ENCODE data around the gene APMAP.
"Not testable (repeated sequence)": the region's sequence is repeated elsewhere in the genome, so short reads cannot be mapped to it uniquely, and the experiment has no call there.

The APMAP gene

GRCh38 chr20:24933266-24933908 is 59.2 kb downstream of the APMAP start:
- no peak for DNase-seq (ENCODE audit: low read depth in 2 of 2)

DNA sequence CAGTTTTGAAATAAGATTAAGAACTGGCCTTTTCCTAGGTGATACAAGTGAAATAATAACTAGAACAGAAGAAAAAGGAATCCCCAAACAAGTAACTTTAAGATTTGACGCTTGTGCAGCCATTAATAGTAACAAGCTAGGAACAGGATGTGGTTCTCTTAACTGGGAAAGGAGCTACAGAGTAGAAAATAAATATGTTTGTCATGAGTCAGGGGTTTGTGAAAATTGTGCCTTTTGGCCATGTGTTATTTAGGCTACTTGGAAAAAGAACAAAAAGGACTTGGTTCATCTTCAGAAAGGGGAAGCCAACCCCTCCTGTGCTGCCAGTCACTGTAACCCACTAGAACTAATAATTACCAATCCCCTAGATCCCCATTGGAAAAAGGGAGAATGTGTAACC is 60.7 kb downstream of the APMAP start:
- DNase-seq (ENCODE audit: low read depth in 2 of 2): not testable (repeated sequence)

DNA sequence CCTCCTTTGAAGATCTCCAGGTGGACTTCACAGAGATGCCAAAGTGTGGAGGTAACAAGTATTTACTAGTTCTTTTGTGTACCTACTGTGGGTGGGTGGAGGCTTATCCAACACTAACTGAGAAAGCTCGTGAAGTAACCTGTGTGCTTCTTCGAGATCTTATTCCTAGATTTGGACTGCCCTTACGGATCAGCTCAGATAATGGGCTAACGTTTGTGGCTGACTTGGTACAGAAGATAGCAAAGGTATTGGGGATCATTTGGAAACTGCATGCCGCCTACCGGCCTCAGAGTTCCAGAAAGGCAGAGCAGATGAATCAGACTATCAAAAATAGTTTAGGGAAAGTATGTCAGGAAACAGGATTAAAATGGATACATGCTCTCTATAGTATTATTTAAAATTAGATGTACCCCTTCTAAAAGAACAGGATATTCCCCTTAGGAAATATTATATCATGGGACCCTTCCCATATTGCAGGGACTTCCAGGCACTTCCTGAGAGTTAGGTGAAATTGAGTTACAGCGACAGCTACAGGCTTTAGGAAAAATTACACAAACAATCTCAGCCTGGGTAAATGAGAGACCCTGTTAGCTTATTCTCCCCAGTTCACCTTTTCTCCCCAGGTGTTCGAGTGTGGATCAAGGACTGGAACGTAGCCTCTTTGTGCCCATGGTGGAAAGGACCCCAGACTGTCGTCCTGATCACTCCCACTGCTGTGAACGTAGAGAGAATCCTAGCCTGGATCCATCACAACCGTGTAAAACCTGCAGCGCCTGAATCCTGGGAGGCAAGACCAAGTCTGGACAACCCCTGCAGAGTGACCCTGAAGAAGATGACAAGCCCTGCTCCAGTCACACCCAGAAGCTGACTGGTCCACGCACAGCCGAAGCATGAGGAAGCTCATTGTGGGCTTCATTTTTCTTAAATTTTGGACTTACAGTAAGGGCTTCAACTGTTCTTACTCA is 61.5 kb downstream of the APMAP start:
- DNase-seq (ENCODE audit: low read depth in 2 of 2): not testable (repeated sequence)

DNA sequence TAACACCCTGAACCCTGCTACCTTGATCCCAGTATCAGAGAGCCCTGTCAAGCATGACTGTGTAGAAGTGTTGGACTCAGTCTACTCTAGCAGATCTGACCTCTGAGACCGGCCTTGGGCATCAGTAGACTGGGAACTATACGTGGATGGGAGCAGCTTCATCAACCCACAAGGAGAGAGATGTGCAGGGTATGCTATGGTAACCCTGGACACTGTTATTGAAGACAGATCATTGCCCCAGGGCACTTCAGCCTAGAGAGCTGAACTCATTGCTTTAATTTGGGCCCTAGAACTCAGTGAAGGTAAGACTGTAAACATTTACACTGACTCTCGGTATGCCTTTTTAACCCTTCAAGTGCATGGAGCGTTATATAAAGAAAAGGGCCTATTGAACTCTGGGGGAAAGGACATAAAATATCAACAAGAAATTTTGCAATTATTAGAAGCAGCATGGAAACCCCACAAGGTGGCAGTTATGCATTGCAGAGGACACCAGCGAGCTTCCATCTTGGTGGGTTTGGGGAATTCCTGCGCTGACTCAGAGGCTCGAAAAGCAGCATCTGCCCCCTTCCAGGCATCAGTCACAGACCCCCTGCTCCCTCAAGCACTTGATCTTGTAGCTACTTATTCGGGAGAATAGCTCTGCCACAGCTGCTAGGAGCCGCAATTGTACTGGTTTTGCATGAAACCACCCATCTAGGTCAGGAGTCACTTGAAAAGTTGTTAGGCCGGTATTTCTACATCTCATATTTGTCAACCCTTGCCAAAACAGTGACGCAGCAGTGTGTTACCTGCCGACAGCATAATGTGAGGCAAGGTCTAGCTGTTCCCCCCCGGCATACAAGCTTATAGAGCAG is 62.5 kb downstream of the APMAP start:
- not testable (repeated sequence) for DNase-seq (ENCODE audit: low read depth in 2 of 2)

GRCh38 chr20:24929259-24929658 is 63.3 kb downstream of the APMAP start:
- DNase-seq (ENCODE audit: low read depth in 2 of 2): not testable (repeated sequence)

- DNase-seq (ENCODE audit: low read depth in 2 of 2): not testable (repeated sequence)
Measured at GRCh38 chr20:24920706-24921105, 71.8 kb downstream of the APMAP start.

DNA sequence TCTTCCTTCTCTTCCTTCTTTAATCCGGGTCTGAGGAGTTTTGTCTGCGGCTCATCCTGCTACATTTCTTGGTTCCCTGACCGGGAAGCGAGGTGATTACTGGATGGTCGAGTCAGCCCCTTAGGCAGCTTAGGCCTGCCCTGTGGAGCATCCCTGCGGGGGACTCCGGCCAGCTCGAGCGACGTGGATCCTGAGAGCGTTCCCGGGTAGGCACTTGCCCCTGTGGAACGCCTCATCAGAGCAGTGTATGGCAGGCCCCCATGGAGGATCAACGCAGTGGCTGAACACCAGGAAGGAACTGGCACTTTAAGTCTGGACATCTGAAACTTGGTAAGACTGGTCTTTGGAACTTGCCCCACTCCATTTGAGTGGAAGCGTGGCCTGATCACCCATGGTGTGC is 72.9 kb downstream of the APMAP start:
- not testable (repeated sequence) for DNase-seq (ENCODE audit: low read depth in 2 of 2)

DNA sequence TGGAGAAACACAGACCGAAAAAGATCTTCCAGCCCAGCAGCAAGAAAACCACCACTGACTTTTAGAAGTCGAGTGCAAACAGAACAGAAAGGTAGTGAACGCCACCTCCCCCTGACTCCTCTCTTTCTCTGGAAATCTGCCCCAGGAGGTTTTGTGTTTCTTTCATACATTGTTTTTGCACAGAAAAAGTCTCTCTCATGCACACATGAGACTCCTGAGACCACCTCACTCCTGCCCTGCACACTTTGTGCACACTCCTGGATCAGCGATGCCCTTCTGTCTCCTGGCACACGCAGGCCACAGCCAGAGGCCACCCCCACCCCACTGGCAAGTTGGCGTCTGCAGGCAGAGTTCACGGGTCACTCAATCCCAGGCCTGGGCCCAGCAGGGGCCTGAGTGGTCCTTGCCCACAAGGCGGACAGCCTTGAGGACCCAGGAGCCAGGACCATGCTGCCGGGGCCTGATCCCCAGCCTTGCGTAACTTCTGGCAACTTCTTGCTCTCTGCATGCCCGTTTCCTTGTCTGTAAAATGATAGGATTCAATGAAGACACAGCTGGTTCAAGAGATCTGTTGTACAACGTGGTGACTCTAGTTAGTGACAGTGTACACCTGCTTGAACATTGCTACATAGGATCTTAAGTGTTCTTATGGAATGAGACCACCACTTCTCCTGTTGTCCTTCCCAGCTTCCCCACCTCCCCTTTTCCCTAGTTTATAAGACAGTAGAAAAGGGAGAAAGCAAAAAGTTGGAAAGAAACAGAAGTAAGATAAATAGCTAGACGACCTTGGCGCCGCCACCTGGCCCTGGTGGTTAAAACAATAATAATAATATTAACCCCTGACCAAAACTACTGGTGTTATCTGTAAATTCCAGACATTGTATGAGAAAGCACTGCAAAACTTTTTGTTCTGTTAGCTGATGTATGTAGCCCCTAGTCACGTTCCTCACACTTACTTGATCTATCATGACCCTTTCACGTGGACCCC is 73.7 kb downstream of the APMAP start:
- no peak for DNase-seq (ENCODE audit: low read depth in 2 of 2)

GRCh38 chr20:24917797-24918578 is 74.6 kb downstream of the APMAP start:
- DNase-seq (ENCODE audit: low read depth in 2 of 2): peak in 1 of 2 donors; percentile 24

- DNase-seq (ENCODE audit: low read depth in 2 of 2): no peak
Measured at GRCh38 chr20:24917056-24917455, 75.5 kb downstream of the APMAP start.

DNA sequence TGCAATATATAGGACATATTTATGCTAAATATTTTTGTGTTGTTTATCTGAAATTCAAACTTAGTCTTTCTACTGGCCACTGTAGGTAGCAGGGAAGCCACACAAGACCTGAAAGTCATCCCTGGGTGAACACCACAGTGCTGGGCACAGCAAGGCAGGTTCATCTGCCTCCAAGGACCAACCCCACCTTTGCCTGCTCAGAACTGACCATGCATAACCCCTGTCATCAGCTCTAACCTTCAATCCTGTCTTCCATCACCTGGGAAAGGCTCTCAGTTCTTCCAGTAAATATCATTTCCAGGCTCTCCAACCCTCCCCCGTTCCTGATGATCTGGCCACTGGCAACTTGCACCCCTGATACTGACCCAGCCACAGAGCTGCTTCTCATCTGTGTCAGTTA is 76.1 kb downstream of the APMAP start:
- DNase-seq (ENCODE audit: low read depth in 2 of 2): no peak

DNA sequence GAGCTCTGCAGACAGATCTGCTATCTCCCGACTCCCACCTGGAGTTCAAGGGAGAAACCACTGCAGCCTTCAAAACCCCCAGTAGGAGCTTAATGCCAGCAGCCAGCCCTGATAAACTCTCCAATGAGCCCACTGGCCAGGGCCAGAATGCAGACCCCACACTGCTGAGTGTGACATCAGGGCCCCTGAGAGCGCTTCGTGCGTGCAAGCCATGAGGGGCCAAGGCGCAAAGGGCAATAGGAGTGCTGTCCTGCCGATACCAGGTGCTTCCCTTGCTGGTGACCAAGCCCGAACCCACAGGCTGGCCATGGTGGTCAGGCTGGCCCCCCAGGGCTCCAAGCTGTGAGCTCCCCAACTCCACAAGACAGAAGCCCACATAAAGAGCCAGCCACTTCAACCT is 76.7 kb downstream of the APMAP start:
- DNase-seq (ENCODE audit: low read depth in 2 of 2): no peak

DNA sequence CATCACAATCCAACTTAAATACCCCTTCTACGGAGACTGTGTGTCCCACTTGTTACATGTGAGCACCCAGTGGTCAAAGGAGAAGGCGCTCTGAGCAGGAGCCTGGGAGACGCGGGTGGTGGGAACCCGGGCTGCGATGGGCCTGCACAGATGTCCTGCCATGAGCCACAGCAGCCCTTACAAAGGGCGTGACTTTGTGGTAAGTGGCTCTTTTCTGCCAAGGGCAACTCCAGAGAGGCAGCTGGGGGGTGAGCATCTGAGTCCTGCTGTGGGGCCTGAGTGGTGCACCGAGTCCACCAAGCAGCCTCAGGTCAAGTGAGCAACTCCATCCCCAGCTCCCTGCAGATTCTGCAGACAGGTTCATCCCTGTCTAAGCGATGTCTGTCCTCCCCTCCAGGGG is 77.1 kb downstream of the APMAP start:
- no peak for DNase-seq (ENCODE audit: low read depth in 2 of 2)

DNA sequence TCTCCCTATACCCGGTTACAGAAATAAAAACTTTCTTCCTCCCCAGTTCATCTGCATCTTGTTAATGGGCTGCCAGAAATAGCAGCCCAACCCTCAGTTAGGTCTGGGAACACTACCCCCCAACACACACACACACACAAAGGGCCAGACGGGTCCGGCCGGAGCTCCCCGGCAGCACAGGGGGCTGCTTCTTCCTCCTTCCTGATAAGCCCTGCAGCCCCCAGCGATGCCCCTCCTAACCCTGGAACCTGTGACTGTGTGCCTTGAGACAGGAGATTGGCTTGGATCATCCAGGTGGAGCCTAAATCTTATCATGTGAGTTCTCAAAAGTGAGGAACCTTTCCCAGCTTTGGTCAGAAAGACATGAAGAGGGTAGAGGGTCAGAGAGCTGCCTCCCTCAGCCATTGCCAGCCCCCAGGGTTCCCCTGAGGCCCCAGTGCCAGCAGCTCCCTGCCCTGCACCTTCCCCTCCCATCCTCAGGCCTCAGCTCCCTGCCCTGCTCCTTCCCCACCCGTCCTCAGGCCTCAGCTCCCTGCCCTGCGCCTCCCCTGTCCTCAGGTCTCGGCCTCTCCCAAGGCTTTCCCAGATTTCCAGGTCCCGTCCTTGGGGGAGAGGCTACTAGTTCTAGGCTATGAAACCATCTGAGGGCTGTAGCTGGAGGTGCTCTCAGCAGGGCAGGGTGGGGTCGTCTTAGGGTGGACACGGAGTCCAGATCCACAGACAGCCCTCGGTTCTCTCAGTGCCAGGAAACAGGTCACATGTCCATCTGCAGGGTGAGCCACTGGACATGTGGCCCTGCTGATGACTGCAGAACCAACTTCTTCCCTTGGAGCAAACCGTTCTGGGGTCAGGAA is 77.9 kb downstream of the APMAP start:
- no peak for DNase-seq (ENCODE audit: low read depth in 2 of 2)

DNA sequence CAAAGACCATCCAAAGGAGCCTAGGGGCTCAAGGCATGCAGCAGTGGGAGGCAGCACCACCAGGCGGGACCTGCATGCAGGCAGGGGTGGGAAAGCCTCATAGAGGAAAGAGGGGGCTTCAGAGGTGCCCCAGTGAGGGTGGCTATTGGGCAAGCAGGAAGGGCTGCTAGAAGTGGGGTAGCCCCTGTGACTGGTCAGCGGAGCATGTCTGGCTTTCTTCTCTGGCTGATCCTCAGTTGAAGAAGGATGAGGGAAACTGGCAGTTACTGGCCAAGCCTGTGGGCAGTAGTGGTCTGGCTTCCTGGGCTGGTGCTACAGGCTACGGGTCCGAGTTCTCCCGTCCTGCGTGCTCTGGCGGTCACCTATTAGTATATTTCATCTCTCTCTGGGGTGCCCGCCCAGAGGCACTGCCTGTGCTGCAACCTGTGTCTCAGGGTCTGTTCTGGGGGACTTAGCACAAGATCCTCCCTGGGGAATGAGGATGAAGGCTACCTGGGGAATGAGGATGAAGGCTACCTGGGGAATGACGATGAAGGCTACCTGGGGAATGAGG is 79.4 kb downstream of the APMAP start:
- DNase-seq (ENCODE audit: low read depth in 2 of 2): no peak

Data from stimulated activated CD8-positive, alpha-beta memory T cell treated with anti-CD3 and anti-CD28 coated beads, Interleukin-15, amount 100 ng/mL, for 48 hours (primary cell).